ENCODE data around the gene DAAM2.

DAAM2 gene

GRCh38 chr6:39841291-39841690 is 49.1 kb downstream of the DAAM2 start:
- Histone ChIP-seq H3K4me1 (ENCODE audit: control insufficient read depth in 1 of 2, insufficient read depth in 2 of 2, low read length in 2 of 2) (no peaks in the 10 kb centered on the region), H3K36me3 (ENCODE audit: control insufficient read depth in 1 of 2, insufficient read depth in 2 of 2, low read length in 2 of 2) (no peaks in the 10 kb centered on the region), H3K27ac (ENCODE audit: low read depth, low read length) (no peak overlapping the region)

GRCh38 chr6:39841923-39842322 is 49.7 kb downstream of the DAAM2 start:
- no peaks in the 10 kb centered on the region for H3K27me3 ChIP-seq (ENCODE audit: control insufficient read depth in 1 of 2, insufficient read depth in 2 of 2, low read length in 2 of 2)
- H3K9ac ChIP-seq (ENCODE audit: low read depth in 1 of 2, low read length in 2 of 2), result no peak overlapping the region
- H3K27ac ChIP-seq (ENCODE audit: low read depth, low read length), result no peak overlapping the region
- no peaks in the 10 kb centered on the region for H3K9me3 ChIP-seq (ENCODE audit: control insufficient read depth in 1 of 2, low read length in 2 of 2)
- H3K36me3 ChIP-seq (ENCODE audit: control insufficient read depth in 1 of 2, insufficient read depth in 2 of 2, low read length in 2 of 2), result no peaks in the 10 kb centered on the region
- H3K4me1 ChIP-seq (ENCODE audit: control insufficient read depth in 1 of 2, insufficient read depth in 2 of 2, low read length in 2 of 2), result peaks cover 0 to 2% of the 10 kb centered on the region in 2 donors
- H3K4me3 ChIP-seq (ENCODE audit: low read depth in 1 of 2, low read length in 2 of 2), result no peak overlapping the region

More at GRCh38 chr6:39841291-39841690, 49.1 kb downstream of the DAAM2 start:
- no peak overlapping the region for H3K4me3 ChIP-seq (ENCODE audit: low read depth in 1 of 2, low read length in 2 of 2)
- no peak overlapping the region for H3K9ac ChIP-seq (ENCODE audit: low read depth in 1 of 2, low read length in 2 of 2)
- no peaks in the 10 kb centered on the region for H3K9me3 ChIP-seq (ENCODE audit: control insufficient read depth in 1 of 2, low read length in 2 of 2)
- H3K27me3 ChIP-seq (ENCODE audit: control insufficient read depth in 1 of 2, insufficient read depth in 2 of 2, low read length in 2 of 2), result no peaks in the 10 kb centered on the region

- Histone ChIP-seq H3K9ac (ENCODE audit: low read depth in 1 of 2, low read length in 2 of 2) (no peak overlapping the region), H3K27me3 (ENCODE audit: control insufficient read depth in 1 of 2, insufficient read depth in 2 of 2, low read length in 2 of 2) (no peaks in the 10 kb centered on the region), H3K4me1 (ENCODE audit: control insufficient read depth in 1 of 2, insufficient read depth in 2 of 2, low read length in 2 of 2) (peaks cover 0 to 4% of the 10 kb centered on the region in 2 donors), H3K9me3 (ENCODE audit: control insufficient read depth in 1 of 2, low read length in 2 of 2) (no peaks in the 10 kb centered on the region), H3K36me3 (ENCODE audit: control insufficient read depth in 1 of 2, insufficient read depth in 2 of 2, low read length in 2 of 2) (no peaks in the 10 kb centered on the region), H3K4me3 (ENCODE audit: low read depth in 1 of 2, low read length in 2 of 2) (no peak overlapping the region), H3K27ac (ENCODE audit: low read depth, low read length) (no peak overlapping the region)
Measured at GRCh38 chr6:39843305-39844020, 51.3 kb downstream of the DAAM2 start.

GRCh38 chr6:39844866-39845265 is 52.7 kb downstream of the DAAM2 start:
- Histone ChIP-seq H3K36me3 (ENCODE audit: control insufficient read depth in 1 of 2, insufficient read depth in 2 of 2, low read length in 2 of 2) (no peaks in the 10 kb centered on the region), H3K9me3 (ENCODE audit: control insufficient read depth in 1 of 2, low read length in 2 of 2) (no peaks in the 10 kb centered on the region), H3K9ac (ENCODE audit: low read depth in 1 of 2, low read length in 2 of 2) (no peak overlapping the region), H3K4me3 (ENCODE audit: low read depth in 1 of 2, low read length in 2 of 2) (no peak overlapping the region), H3K4me1 (ENCODE audit: control insufficient read depth in 1 of 2, insufficient read depth in 2 of 2, low read length in 2 of 2) (peaks cover 0 to 8% of the 10 kb centered on the region in 2 donors), H3K27me3 (ENCODE audit: control insufficient read depth in 1 of 2, insufficient read depth in 2 of 2, low read length in 2 of 2) (no peaks in the 10 kb centered on the region), H3K27ac (ENCODE audit: low read depth, low read length) (no peak overlapping the region)

- Histone ChIP-seq H3K27ac (ENCODE audit: low read depth, low read length) (no peak overlapping the region), H3K4me1 (ENCODE audit: control insufficient read depth in 1 of 2, insufficient read depth in 2 of 2, low read length in 2 of 2) (peaks cover 0 to 14% of the 10 kb centered on the region in 2 donors), H3K9ac (ENCODE audit: low read depth in 1 of 2, low read length in 2 of 2) (no peak overlapping the region), H3K9me3 (ENCODE audit: control insufficient read depth in 1 of 2, low read length in 2 of 2) (no peaks in the 10 kb centered on the region), H3K27me3 (ENCODE audit: control insufficient read depth in 1 of 2, insufficient read depth in 2 of 2, low read length in 2 of 2) (no peaks in the 10 kb centered on the region), H3K4me3 (ENCODE audit: low read depth in 1 of 2, low read length in 2 of 2) (no peak overlapping the region), H3K36me3 (ENCODE audit: control insufficient read depth in 1 of 2, insufficient read depth in 2 of 2, low read length in 2 of 2) (no peaks in the 10 kb centered on the region)
Measured at GRCh38 chr6:39847221-39847620, 55.0 kb downstream of the DAAM2 start.

- Histone ChIP-seq H3K27ac (ENCODE audit: low read depth, low read length) (no peak overlapping the region), H3K4me3 (ENCODE audit: low read depth in 1 of 2, low read length in 2 of 2) (no peak overlapping the region), H3K27me3 (ENCODE audit: control insufficient read depth in 1 of 2, insufficient read depth in 2 of 2, low read length in 2 of 2) (no peaks in the 10 kb centered on the region), H3K9ac (ENCODE audit: low read depth in 1 of 2, low read length in 2 of 2) (no peak overlapping the region), H3K36me3 (ENCODE audit: control insufficient read depth in 1 of 2, insufficient read depth in 2 of 2, low read length in 2 of 2) (no peaks in the 10 kb centered on the region), H3K9me3 (ENCODE audit: control insufficient read depth in 1 of 2, low read length in 2 of 2) (no peaks in the 10 kb centered on the region), H3K4me1 (ENCODE audit: control insufficient read depth in 1 of 2, insufficient read depth in 2 of 2, low read length in 2 of 2) (peaks cover 0 to 14% of the 10 kb centered on the region in 2 donors)
Measured at GRCh38 chr6:39848171-39848570, 56.0 kb downstream of the DAAM2 start.

- H3K4me1 ChIP-seq (ENCODE audit: control insufficient read depth in 1 of 2, insufficient read depth in 2 of 2, low read length in 2 of 2), result peaks cover 0 to 14% of the 10 kb centered on the region in 2 donors
- no peaks in the 10 kb centered on the region for H3K27me3 ChIP-seq (ENCODE audit: control insufficient read depth in 1 of 2, insufficient read depth in 2 of 2, low read length in 2 of 2)
- no peak overlapping the region for H3K4me3 ChIP-seq (ENCODE audit: low read depth in 1 of 2, low read length in 2 of 2)
- no peaks in the 10 kb centered on the region for H3K9me3 ChIP-seq (ENCODE audit: control insufficient read depth in 1 of 2, low read length in 2 of 2)
- no peak overlapping the region for H3K9ac ChIP-seq (ENCODE audit: low read depth in 1 of 2, low read length in 2 of 2)
- no peak overlapping the region for H3K27ac ChIP-seq (ENCODE audit: low read depth, low read length)
- H3K36me3 ChIP-seq (ENCODE audit: control insufficient read depth in 1 of 2, insufficient read depth in 2 of 2, low read length in 2 of 2), result no peaks in the 10 kb centered on the region
Measured at GRCh38 chr6:39849228-39849627, 57.1 kb downstream of the DAAM2 start.

- Histone ChIP-seq H3K4me3 (ENCODE audit: low read depth in 1 of 2, low read length in 2 of 2) (no peak overlapping the region), H3K27me3 (ENCODE audit: control insufficient read depth in 1 of 2, insufficient read depth in 2 of 2, low read length in 2 of 2) (no peaks in the 10 kb centered on the region), H3K9me3 (ENCODE audit: control insufficient read depth in 1 of 2, low read length in 2 of 2) (no peaks in the 10 kb centered on the region), H3K4me1 (ENCODE audit: control insufficient read depth in 1 of 2, insufficient read depth in 2 of 2, low read length in 2 of 2) (peaks cover 0 to 14% of the 10 kb centered on the region in 2 donors), H3K9ac (ENCODE audit: low read depth in 1 of 2, low read length in 2 of 2) (no peak overlapping the region), H3K27ac (ENCODE audit: low read depth, low read length) (no peak overlapping the region), H3K36me3 (ENCODE audit: control insufficient read depth in 1 of 2, insufficient read depth in 2 of 2, low read length in 2 of 2) (no peaks in the 10 kb centered on the region)
Measured at GRCh38 chr6:39849764-39850163, 57.6 kb downstream of the DAAM2 start.

- H3K27me3 ChIP-seq (ENCODE audit: control insufficient read depth in 1 of 2, insufficient read depth in 2 of 2, low read length in 2 of 2), result no peaks in the 10 kb centered on the region
- H3K4me3 ChIP-seq (ENCODE audit: low read depth in 1 of 2, low read length in 2 of 2), result no peak overlapping the region
- no peaks in the 10 kb centered on the region for H3K36me3 ChIP-seq (ENCODE audit: control insufficient read depth in 1 of 2, insufficient read depth in 2 of 2, low read length in 2 of 2)
- H3K9me3 ChIP-seq (ENCODE audit: control insufficient read depth in 1 of 2, low read length in 2 of 2), result no peaks in the 10 kb centered on the region
- no peak overlapping the region for H3K9ac ChIP-seq (ENCODE audit: low read depth in 1 of 2, low read length in 2 of 2)
- H3K27ac ChIP-seq (ENCODE audit: low read depth, low read length), result no peak overlapping the region
- H3K4me1 ChIP-seq (ENCODE audit: control insufficient read depth in 1 of 2, insufficient read depth in 2 of 2, low read length in 2 of 2), result peaks cover 0 to 14% of the 10 kb centered on the region in 2 donors
Measured at GRCh38 chr6:39850736-39851297, 58.6 kb downstream of the DAAM2 start.

- no peak overlapping the region for H3K9ac ChIP-seq (ENCODE audit: low read depth in 1 of 2, low read length in 2 of 2)
- H3K4me3 ChIP-seq (ENCODE audit: low read depth in 1 of 2, low read length in 2 of 2), result no peak overlapping the region
- no peaks in the 10 kb centered on the region for H3K27me3 ChIP-seq (ENCODE audit: control insufficient read depth in 1 of 2, insufficient read depth in 2 of 2, low read length in 2 of 2)
- H3K27ac ChIP-seq (ENCODE audit: low read depth, low read length), result no peak overlapping the region
- no peaks in the 10 kb centered on the region for H3K36me3 ChIP-seq (ENCODE audit: control insufficient read depth in 1 of 2, insufficient read depth in 2 of 2, low read length in 2 of 2)
- peaks cover 0 to 14% of the 10 kb centered on the region in 2 donors for H3K4me1 ChIP-seq (ENCODE audit: control insufficient read depth in 1 of 2, insufficient read depth in 2 of 2, low read length in 2 of 2)
- H3K9me3 ChIP-seq (ENCODE audit: control insufficient read depth in 1 of 2, low read length in 2 of 2), result no peaks in the 10 kb centered on the region
Measured at GRCh38 chr6:39851331-39851730, 59.2 kb downstream of the DAAM2 start.
